HFFc6 (cell line): ENCODE results near the gene BECN2. TPM values are rescaled to one million over a fixed set of nuclear protein-coding genes. Genes with fewer than 3 reads are reported as not detected.
A peak's percentile ranks its signal among the peaks of the same experiment; 100 is the strongest.
"Not testable (repeated sequence)": the region's sequence is repeated elsewhere in the genome, so short reads cannot be mapped to it uniquely, and the experiment has no call there.

Source experiments
- DNase-seq: peaks from one replicate; pipeline ENCODE4 v3.0.0-alpha.2; 2018
- H3K27ac Mint-ChIP-seq: 2 replicates; pipeline ENCODE4 v1.8.0; 2020; ENCODE audit warnings: mild to moderate bottlenecking, mixed read lengths
- H3K27me3 Mint-ChIP-seq: 2 replicates; pipeline ENCODE4 v1.8.0; 2021; ENCODE audit warnings: mild to moderate bottlenecking, moderate library complexity, mixed read lengths; ENCODE audit not compliant: insufficient read depth
- H3K36me3 Mint-ChIP-seq: 2 replicates; pipeline ENCODE4 v1.8.0; 2021; ENCODE audit warnings: low read depth, mixed read lengths
- H3K4me1 Mint-ChIP-seq: 2 replicates; pipeline ENCODE4 v1.8.0; 2020; ENCODE audit warnings: low read depth, mixed read lengths
- H3K4me3 Mint-ChIP-seq: 2 replicates; pipeline ENCODE4 v1.8.0; 2020; ENCODE audit warnings: mild to moderate bottlenecking, moderate library complexity, mixed read lengths
- H3K9me3 Mint-ChIP-seq: 2 replicates; pipeline ENCODE4 v1.8.0; 2020; ENCODE audit warnings: mild to moderate bottlenecking, mixed read lengths
- CTCF ChIP-seq: fragments of 200-600 bp; sonication (generic); IDR thresholded peaks from 2 replicates; pipeline ENCODE4 v1.5.0; 2021; ENCODE audit warnings: antibody characterized with exemption, mild to moderate bottlenecking
- total RNA-seq, 6 experiments: library from RNA; stranded (reverse); fragmentation: NEBNext Ultra II Directional; extraction: Animal tissue kit (Norgen Biotek cat#: 25700); gene quantifications; 2 replicates in 1 of 6; 3 replicates in 5 of 6; pipeline ENCODE4 v1.2.3, GENCODE V29; 2021

The BECN2 gene
- total RNA-seq, 6 experiments from 2014 or later = not detected

GRCh38 chr1:241976229-241976628, 18.7 kb downstream of the BECN2 start:
- Mint-ChIP-seq H3K36me3 (no peaks in the 10 kb centered on the region), H3K9me3 (no peaks in the 10 kb centered on the region), H3K4me1 (peaks cover 16% of the 10 kb centered on the region), H3K4me3 (no peak overlapping the region), H3K27ac (no peak overlapping the region), H3K27me3 (peaks cover 8% of the 10 kb centered on the region; the same call in 1 of the 2 replicates)
- no peak for TF ChIP-seq CTCF
- DNase-seq = no peak

GRCh38 chr1:241979071-241979470, 21.5 kb downstream of the BECN2 start:
- H3K27me3 Mint-ChIP-seq = peaks cover 7% of the 10 kb centered on the region; the same call in 1 of the 2 replicates
- DNase-seq = no peak
- TF ChIP-seq CTCF = no peak
- no peaks in the 10 kb centered on the region for H3K36me3 Mint-ChIP-seq
- no peak overlapping the region for H3K4me3 Mint-ChIP-seq
- no peak overlapping the region for H3K27ac Mint-ChIP-seq
- H3K4me1 Mint-ChIP-seq = no peaks in the 10 kb centered on the region
- no peaks in the 10 kb centered on the region for H3K9me3 Mint-ChIP-seq

GRCh38 chr1:241979926-241980325, 22.4 kb downstream of the BECN2 start:
- Mint-ChIP-seq H3K4me1 (no peaks in the 10 kb centered on the region), H3K36me3 (no peaks in the 10 kb centered on the region), H3K9me3 (no peaks in the 10 kb centered on the region), H3K27me3 (peaks cover 7% of the 10 kb centered on the region; the same call in 1 of the 2 replicates), H3K4me3 (no peak overlapping the region), H3K27ac (no peak overlapping the region)
- TF ChIP-seq CTCF = no peak
- no peak for DNase-seq

- peaks cover 23% of the 10 kb centered on the region for H3K4me1 Mint-ChIP-seq
- no peak overlapping the region for H3K4me3 Mint-ChIP-seq
- peak; percentile 77 for TF ChIP-seq CTCF
- DNase-seq = peak; percentile 35
- peaks cover 15% of the 10 kb centered on the region for H3K27me3 Mint-ChIP-seq
- no peaks in the 10 kb centered on the region for H3K36me3 Mint-ChIP-seq
- H3K9me3 Mint-ChIP-seq = no peaks in the 10 kb centered on the region
- H3K27ac Mint-ChIP-seq = no peak overlapping the region
Observed at GRCh38 chr1:241985787-241986186, 28.2 kb downstream of the BECN2 start.

- H3K4me1 Mint-ChIP-seq = peaks cover 36% of the 10 kb centered on the region
- peaks cover 17% of the 10 kb centered on the region for H3K27me3 Mint-ChIP-seq
- not testable (repeated sequence) for DNase-seq, H3K36me3 Mint-ChIP-seq, H3K4me3 Mint-ChIP-seq, H3K27ac Mint-ChIP-seq, H3K9me3 Mint-ChIP-seq
Observed at GRCh38 chr1:241988389-241988930, 30.9 kb downstream of the BECN2 start.

- Mint-ChIP-seq H3K9me3 (no peaks in the 10 kb centered on the region), H3K27ac (no peak overlapping the region), H3K4me3 (no peak overlapping the region), H3K4me1 (peaks cover 36% of the 10 kb centered on the region), H3K36me3 (no peaks in the 10 kb centered on the region), H3K27me3 (peaks cover 20% of the 10 kb centered on the region)
- peak; percentile 96 for DNase-seq
- TF ChIP-seq CTCF = no peak
Observed at GRCh38 chr1:241990040-241990439, 32.5 kb downstream of the BECN2 start.
